NCI-H69 (cell line): ENCODE results near the gene NFATC4.
A peak's percentile ranks its signal among the peaks of the same experiment; 100 is the strongest.
"Not testable (repeated sequence)": the region's sequence is repeated elsewhere in the genome, so short reads cannot be mapped to it uniquely, and the experiment has no call there.

Source experiments
- DNase-seq: peaks from one replicate; lab custom pipeline; 2025; lab: John Stamatoyannopoulos, UW

The NFATC4 gene

DNA sequence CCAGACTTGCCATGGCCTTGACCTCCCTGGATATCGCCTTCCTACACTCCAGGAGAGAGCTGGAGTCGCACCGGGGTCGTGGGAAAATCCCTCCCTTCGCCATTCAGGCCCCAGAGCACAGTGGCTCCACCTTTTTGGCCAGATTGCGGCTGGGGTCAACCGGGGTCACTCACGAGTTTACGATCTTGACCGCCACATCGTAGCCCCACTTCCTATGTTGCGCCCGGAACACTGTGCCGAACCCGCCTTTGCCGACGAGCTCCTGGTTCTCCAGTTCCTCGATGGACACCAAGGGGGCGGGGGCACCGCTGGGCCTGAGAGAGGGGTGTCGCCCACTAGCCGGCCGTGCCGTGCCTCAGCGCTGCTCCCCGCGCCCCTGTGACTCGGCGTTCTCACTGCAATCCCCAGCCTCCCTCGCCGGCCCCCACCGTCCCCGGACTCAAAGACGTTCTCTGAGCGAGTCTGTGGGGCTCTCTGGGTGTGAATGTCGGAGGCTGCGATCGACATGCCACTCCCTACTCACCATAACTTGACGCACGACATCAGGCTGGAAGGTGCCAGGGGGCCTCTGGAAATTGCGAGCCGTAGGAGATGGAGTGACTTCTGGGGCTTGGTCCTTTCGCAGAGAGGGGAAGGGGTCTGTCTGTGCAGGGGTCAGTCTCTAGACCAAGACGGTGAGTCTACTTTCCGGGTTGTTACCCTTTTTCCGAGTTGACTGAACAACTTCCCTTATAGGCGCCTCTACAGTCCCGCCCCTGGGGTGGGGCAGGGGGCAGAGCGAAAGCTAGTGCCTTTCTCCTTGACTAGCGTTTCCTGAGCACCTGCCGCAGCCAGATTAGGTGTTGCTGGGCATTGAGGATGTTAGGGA, 28.5 kb upstream of the NFATC4 start, which contains the start of gene RIPK3:
RIPK3 (minus strand) TSS at position 708 of the 868 bp plus-strand sequence; CDS start at position 543, 165 bp downstream.
- DNase-seq: no peak

DNA sequence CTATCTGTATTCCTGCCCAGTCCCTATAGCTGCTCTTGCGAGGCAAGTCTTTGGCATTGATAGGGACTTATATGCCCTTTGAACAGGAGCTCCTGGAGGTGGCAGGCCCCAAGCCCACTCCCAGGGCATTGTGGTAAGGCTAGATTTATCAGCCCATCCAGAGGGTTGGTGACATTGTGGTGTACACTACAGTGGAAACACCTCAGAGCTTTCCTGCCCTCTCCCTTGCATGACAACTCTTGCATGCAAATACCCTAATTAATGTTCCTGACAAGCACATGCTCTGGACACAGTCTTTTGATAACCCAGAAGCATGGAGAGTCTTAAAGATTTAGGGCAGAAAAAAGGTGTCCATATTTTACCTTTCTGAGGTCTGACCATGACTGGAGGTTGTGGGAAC, 27.4 kb upstream of the NFATC4 start:
- no peak for DNase-seq

DNA sequence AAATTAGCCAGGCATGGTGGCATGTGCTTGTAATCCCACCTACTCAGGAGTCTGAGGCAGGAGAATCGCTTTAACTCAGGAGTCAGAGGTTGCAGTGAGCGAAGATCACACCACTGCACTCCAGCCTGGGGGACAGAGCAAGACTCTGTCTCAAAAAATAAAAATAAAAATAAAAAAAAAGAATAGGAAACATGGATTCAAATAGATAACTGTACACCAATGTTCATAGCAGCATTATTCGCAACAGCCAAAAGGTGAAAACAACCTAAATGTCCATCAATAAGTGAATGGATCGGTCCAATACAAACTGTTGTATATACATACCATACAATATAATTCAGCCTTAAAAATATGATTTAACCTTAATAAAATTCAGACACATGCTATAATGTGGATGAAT, 25.1 kb upstream of the NFATC4 start:
- no peak for DNase-seq

GRCh38 chr14:24343795-24344660, 24.0 kb upstream of the NFATC4 start:
- DNase-seq: no peak

DNA sequence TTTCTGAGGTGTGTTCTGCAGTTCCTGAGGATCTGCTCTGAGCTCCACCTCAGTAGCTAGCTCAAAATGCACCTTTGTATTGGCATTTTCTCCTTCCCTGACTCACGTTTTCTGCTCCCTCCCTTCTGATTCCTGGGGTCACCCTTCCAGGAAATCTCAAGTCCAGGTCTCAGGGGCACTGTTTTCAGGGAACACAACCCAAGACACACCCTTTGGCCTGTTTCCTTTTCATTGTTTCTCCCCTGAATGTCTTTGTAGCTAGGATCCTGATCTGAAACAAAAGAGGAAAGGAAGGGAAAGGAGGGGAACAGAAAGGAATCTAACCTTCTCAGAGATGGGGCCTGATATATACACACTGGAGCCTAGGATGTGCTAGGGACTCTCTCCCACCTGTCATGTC, 20.9 kb upstream of the NFATC4 start:
- DNase-seq: no peak

- DNase-seq: no peak
These were observed 19.8 kb upstream of the NFATC4 start for GRCh38 chr14:24348186-24348585.

GRCh38 chr14:24349742-24350141, 18.2 kb upstream of the NFATC4 start:
- DNase-seq: no peak

- DNase-seq: peak; percentile 72
These were observed 16.5 kb upstream of the NFATC4 start for GRCh38 chr14:24351517-24351916.

DNA sequence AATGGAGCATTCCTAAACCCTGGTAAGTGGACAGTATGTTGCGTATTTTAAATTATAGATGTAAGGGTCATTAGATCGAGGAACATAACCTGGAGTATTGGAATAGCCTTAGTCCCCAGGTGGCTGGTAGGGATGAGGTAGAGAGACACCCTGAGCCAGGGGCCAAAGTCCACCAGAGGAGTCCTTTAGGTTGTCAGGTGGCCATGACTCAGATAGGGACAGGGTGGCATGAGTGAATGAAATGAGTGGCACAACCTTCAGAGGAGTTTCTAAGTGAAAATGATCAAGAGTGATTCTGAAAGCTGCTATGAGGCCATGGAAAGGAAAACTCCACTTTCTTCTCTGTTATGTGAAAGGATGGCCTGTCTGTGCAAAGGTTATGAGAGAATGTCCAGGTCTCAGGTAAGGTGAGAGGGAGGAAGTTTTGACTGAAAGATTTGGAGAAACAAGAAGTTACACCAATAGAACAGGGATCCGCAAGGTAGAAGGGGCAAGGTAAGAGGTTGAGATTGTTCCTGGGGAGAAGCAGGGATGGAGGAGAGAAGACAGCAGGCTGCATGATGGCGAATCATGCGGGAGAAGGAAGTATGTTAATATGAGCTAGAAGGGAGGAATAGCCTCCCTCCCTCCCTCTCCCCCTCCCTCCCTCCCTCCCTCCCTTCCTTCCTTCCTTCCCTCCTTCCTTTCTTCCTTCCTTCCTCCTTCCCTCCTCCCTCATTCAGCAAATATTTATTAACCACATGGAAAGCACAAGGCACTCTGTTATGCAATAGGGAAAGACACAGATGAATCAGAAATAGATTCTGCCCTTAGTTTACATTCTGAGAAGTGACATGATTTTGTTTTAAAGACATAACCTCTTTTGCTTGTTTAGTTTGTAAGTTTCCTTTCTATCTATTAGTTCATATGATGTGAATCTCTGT, 14.2 kb upstream of the NFATC4 start:
- DNase-seq: no peak

GRCh38 chr14:24354482-24354825, 13.5 kb upstream of the NFATC4 start:
- not testable (repeated sequence) for DNase-seq

- DNase-seq: no peak
These were observed 13.0 kb upstream of the NFATC4 start for GRCh38 chr14:24355009-24355408.

DNA sequence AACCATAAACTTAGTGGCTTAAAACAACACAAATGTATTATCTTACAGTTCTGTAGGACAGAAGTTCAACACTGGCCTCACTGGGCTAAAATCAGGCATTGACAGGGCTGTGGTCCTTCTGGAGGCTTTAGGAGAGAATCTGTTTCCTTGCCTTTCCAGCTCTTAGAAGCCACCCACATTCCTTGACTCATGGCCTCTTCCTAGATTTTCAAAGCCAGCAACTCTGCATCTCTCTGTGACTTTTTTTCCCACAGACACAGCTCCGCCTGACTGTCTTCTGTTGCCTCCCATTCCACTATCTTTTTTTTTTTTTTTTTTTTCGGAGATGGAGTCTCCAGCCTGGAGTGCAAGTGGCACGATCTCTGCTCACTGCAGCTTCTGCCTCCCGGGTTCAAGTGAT, 11.8 kb upstream of the NFATC4 start:
- no peak for DNase-seq

- DNase-seq: no peak
These were observed 7.7 kb upstream of the NFATC4 start for GRCh38 chr14:24360281-24360680.

- DNase-seq: no peak
These were observed 6.7 kb upstream of the NFATC4 start for GRCh38 chr14:24361326-24361725.

GRCh38 chr14:24362241-24362960, 5.6 kb upstream of the NFATC4 start:
- DNase-seq: no peak

- no peak for DNase-seq
These were observed 4.6 kb upstream of the NFATC4 start for GRCh38 chr14:24363401-24363800.

- DNase-seq: no peak
These were observed 3.1 kb upstream of the NFATC4 start for GRCh38 chr14:24364841-24365240.

GRCh38 chr14:24365600-24366412, 2.2 kb upstream of the NFATC4 start:
- peak; percentile 89 for DNase-seq

DNA sequence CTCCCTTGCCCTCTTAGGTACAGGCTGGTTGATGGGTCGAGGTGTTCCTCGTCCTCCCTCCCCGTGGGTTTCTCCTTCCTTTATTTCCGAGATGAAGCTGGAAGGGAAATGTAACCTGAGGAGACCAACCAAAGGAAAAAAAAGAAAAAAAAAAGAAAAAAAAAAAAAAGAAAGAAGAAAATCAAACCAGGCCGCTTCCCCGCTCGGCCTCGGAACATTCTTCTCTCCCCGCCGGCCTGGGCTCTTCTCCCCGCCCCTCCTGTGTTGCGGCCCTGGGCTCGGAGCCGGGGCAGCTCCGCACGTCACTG, 1.6 kb upstream of the NFATC4 start:
- no peak for DNase-seq

GRCh38 chr14:24366721-24367513, 1.1 kb upstream of the NFATC4 start:
- DNase-seq: peak; percentile 100
